Uterus (tissue), 2 donors: Measurements from ENCODE around the gene ZNF532.

Experiments
- CTCF ChIP-seq, 4 experiments: fragments of 200-600 bp in 2 of 4; fragments of 450-650 bp in 2 of 4; sonication (generic) in 2 of 4; IDR thresholded peaks; one replicate each; pipeline ENCODE4 v1.5.1; 2016 to 2019; ENCODE audit warnings: antibody characterized with exemption in 4 of 4, mild to moderate bottlenecking in 2 of 4, moderate library complexity in 1 of 4
- POLR2A ChIP-seq, 2 donors: fragments of 450-650 bp; IDR thresholded peaks; one replicate each; pipeline ENCODE4 v1.6.1; 2016; ENCODE audit warnings: antibody characterized with exemption in 2 of 2, mild to moderate bottlenecking in 1 of 2, moderate library complexity in 1 of 2

DNA sequence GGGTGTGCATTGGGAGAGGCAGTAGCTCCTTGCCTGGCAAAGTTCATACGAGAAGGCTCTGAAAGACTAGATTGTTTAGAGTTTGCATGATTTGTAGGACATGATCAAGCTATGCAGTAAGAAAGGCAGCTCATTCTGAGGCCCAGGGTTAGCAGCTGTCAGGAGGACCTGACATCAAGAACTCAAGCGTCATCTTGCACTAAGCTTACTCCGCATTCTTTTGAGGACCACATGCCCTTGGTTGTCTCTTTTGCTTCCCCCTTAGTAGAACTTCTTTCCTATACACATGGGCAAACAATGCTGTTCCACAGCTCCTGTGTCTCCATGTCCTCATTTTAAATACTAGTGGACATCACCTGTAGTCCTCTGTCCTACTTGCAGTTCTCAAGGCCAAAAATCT is 14.0 kb downstream of the ZNF532 start:
- no peak for TF ChIP-seq CTCF (IDR thresholded peaks at IDR 0.05)
- no peak for TF ChIP-seq POLR2A (IDR thresholded peaks at IDR 0.05)
